B cell (primary cell): Measurements from ENCODE around the gene SAT1. TPM values are rescaled to one million over a fixed set of nuclear protein-coding genes. Genes with fewer than 3 reads are reported as not detected.
A peak's percentile ranks its signal among the peaks of the same experiment; 100 is the strongest.

ENCODE experiments used
- ATAC-seq: fragments of 200-7000 bp; cut with Tn5 transposase; one replicate; pipeline ENCODE4 v1.10.0; 2021; ENCODE audit warnings: low read depth, mild to moderate bottlenecking, moderate number of reproducible peaks, moderate library complexity
- CTCF ChIA-PET: fragments of 350-600 bp; sonication (Branson Sonifier 250); formaldehyde crosslinking; loops from one replicate; lab custom pipeline; 2021; ENCODE audit warnings: antibody characterized with exemption, inconsistent platforms; lab: Charles Lee
- POLR2A ChIA-PET: fragments of 350-600 bp; sonication (Branson Sonifier 250); formaldehyde crosslinking; loops from one replicate; lab custom pipeline; 2021; ENCODE audit warnings: antibody characterized with exemption; lab: Charles Lee
- DNase-seq: peaks from one replicate; pipeline ENCODE4 v3.0.0; 2013
- H2AFZ ChIP-seq: 2 replicates; pipeline ENCODE4 v1.6.1; 2012; ENCODE audit warnings: mild to moderate bottlenecking, low read depth, low read length; ENCODE audit not compliant: insufficient read depth, poor library complexity, severe bottlenecking
- H3K27ac ChIP-seq, 2 donors: 1 replicate in 1 of 2; 2 replicates in 1 of 2; pipeline ENCODE4 v1.5.1; 2012 to 2013; ENCODE audit warnings: low read length in 2 of 2, mild to moderate bottlenecking in 2 of 2, moderate library complexity in 1 of 2
- H3K27me3 ChIP-seq, 4 experiments: fragments of 200-600 bp in 1 of 4; sonication (generic) in 1 of 4; replicated peaks in 1 of 4; 1 replicate in 2 of 4; 2 replicates in 2 of 4; pipeline versions ENCODE4 v1.6.1 to v1.7.0; 2013 to 2016; ENCODE audit warnings: low read length in 3 of 4, mild to moderate bottlenecking in 2 of 4, mixed read lengths in 1 of 4, moderate library complexity in 1 of 4; ENCODE audit not compliant: insufficient read depth in 4 of 4, control insufficient read depth in 3 of 4; ENCODE audit errors: control extremely low read depth in 1 of 4
- H3K36me3 ChIP-seq, 2 experiments: replicated peaks in 1 of 2; 1 replicate in 1 of 2; 2 replicates in 1 of 2; pipeline versions ENCODE4 v1.6.1 to v1.7.1; 2013; ENCODE audit warnings: low read length in 1 of 2; ENCODE audit not compliant: insufficient read depth in 2 of 2, control insufficient read depth in 1 of 2; ENCODE audit errors: control extremely low read depth in 1 of 2, extremely low read depth in 1 of 2
- H3K4me1 ChIP-seq, 2 donors: fragments of 200-600 bp in 1 of 2; sonication (generic) in 1 of 2; 1 replicate in 1 of 2; 2 replicates in 1 of 2; pipeline versions ENCODE4 v1.5.1 to v1.6.1; 2013 to 2017; ENCODE audit warnings: low read length in 2 of 2; ENCODE audit not compliant: control insufficient read depth in 2 of 2, insufficient read depth in 2 of 2
- H3K4me2 ChIP-seq: replicated peaks from 2 replicates; pipeline ENCODE3; 2012; ENCODE audit warnings: mild to moderate bottlenecking, low read depth, low read length; ENCODE audit not compliant: poor library complexity, severe bottlenecking
- H3K4me3 ChIP-seq, 5 experiments: fragments of 200-600 bp in 1 of 5; sonication (generic) in 1 of 5; 1 replicate in 3 of 5; 2 replicates in 2 of 5; pipeline versions ENCODE4 v1.5.1 to v1.7.0; 2011 to 2016; ENCODE audit warnings: low read length in 4 of 5, mild to moderate bottlenecking in 4 of 5, low read depth in 2 of 5, control low read depth in 1 of 5, moderate library complexity in 1 of 5; ENCODE audit not compliant: insufficient read depth in 1 of 5; ENCODE audit errors: control extremely low read depth in 1 of 5, extremely low read depth in 1 of 5
- H3K79me2 ChIP-seq: fragments of 200-600 bp; sonication (generic); one replicate; pipeline ENCODE4 v1.6.0; 2016; ENCODE audit warnings: low read length; ENCODE audit not compliant: control insufficient read depth, insufficient read depth
- H3K9ac ChIP-seq: fragments of 200-600 bp; sonication (generic); 2 replicates; pipeline ENCODE4 v1.6.1; 2017; ENCODE audit warnings: mild to moderate bottlenecking, low read length, moderate library complexity
- H3K9me3 ChIP-seq, 3 donors: one replicate each; pipeline versions ENCODE4 v1.6.1 to v1.7.1; 2013; ENCODE audit warnings: low read length in 2 of 3; ENCODE audit not compliant: control insufficient read depth in 2 of 3, insufficient read depth in 1 of 3; ENCODE audit errors: control extremely low read depth in 1 of 3
- H4K20me1 ChIP-seq: 2 replicates; pipeline ENCODE4 v1.6.0; 2012; ENCODE audit warnings: mild to moderate bottlenecking, low read length; ENCODE audit not compliant: insufficient read depth, control insufficient read depth, poor library complexity, severe bottlenecking
- H3K27ac Mint-ChIP-seq: one replicate; pipeline ENCODE4 v1.8.0; 2021; ENCODE audit warnings: mixed read lengths
- H3K27me3 Mint-ChIP-seq: one replicate; pipeline ENCODE4 v1.8.0; 2021; ENCODE audit warnings: mixed read lengths
- H3K4me1 Mint-ChIP-seq: one replicate; pipeline ENCODE4 v1.8.0; 2021; ENCODE audit warnings: mixed read lengths
- H3K4me3 Mint-ChIP-seq: one replicate; pipeline ENCODE4 v1.8.0; 2021; ENCODE audit warnings: mixed read lengths
- H3K9me3 Mint-ChIP-seq: one replicate; pipeline ENCODE4 v1.8.0; 2022; ENCODE audit warnings: mixed read lengths; ENCODE audit not compliant: insufficient read depth
- CTCF ChIP-seq: fragments of 200-600 bp; IDR thresholded peaks from one replicate; pipeline ENCODE4 v1.8.0; 2022; ENCODE audit warnings: antibody characterized with exemption, mild to moderate bottlenecking
- EZH2 ChIP-seq: IDR thresholded peaks from 2 replicates; pipeline ENCODE4 v1.6.1; 2012; ENCODE audit warnings: borderline replicate concordance, low read depth, mild to moderate bottlenecking, moderate library complexity, low read length; ENCODE audit not compliant: insufficient read depth, poor library complexity, severe bottlenecking
- WGBS: methylation state at CpG from one replicate; pipeline ENCODE4 v1.1.5; 2013; ENCODE audit warnings: missing lambda C conversion rate; ENCODE audit not compliant: insufficient coverage; 5-methylcytosine and 5-hydroxymethylcytosine counted together
- intact Hi-C: fragments of 100-400 bp; cut with micrococcal nuclease; formaldehyde crosslinking; loops from one replicate; pipeline ENCODE4 v1.10.0; 2022
- polyA plus RNA-seq: library from polyadenylated mRNA; depleted of rRNA; stranded (reverse); fragments of >200 nt; gene quantifications from 2 replicates; pipeline ENCODE4 v1.2.3, GENCODE V29; 2012
- total RNA-seq, 2 donors: library from RNA; stranded (reverse); fragments of 120-200 nt in 1 of 2; gene quantifications; 1 replicate in 1 of 2; 2 replicates in 1 of 2; pipeline versions ENCODE4 v1.2.3 to v1.2.4, GENCODE V29; 2013 to 2022

SAT1 gene
- total and polyA plus RNA-seq, 2 donors (not counting 1 experiment from before 2014, with no cell fraction given) = 172 to 479 TPM

DNA sequence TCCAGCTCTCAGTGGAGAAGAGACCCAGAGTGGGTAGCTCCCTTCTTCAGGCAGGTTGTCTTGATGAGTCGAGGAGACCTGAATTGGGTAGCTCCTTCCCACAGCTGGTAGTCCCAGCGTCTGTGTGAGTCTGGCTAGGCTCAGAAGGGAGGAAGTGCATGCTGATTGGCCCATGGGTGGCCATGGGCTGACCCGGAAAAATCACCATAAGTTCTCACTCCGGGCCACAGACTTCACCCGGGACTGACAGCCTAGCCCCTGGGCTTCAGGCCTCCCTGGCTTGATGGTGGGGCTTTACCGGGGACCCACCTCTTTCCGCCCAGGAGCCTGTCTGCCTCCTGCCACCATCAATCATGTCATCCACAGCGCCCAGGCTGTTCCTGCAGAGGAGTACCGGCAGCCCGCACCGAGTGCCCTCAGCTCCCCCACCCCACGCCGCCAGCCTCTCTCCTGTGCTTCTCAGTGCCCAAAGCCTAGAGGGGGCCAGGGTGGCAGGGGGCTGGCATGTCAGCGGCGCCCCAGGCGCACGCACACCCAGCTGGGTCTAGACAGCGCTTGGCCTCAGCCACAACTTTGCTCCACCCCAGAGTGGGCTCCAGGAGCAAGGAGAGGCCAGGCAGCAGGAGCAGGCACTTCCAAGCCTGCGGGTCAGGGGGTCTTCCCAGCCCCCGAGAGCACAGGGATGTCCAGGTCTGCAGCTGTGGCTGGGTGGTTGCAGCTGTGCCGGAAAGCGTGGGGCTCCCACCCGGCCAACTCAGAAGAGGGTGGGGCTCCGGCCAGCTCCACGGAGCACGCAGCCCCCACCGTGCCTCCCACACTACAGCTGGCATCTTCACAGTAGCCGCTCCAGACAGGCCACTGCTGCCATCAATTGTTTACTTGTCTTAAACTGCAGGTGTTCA, 16.1 kb upstream of the SAT1 start:
- 68% methylated on average over 11 of the region's 28 CpGs for WGBS
- Mint-ChIP-seq H3K9me3 (no peaks in the 10 kb centered on the region), H3K27ac (peak overlapping the region; percentile 70), H3K27me3 (no peaks in the 10 kb centered on the region), H3K4me3 (peak overlapping the region; percentile 66), H3K4me1 (peaks cover 3% of the 10 kb centered on the region)
- Histone ChIP-seq H3K4me1 (no peaks in the 10 kb centered on the region), H3K79me2 (no peaks in the 10 kb centered on the region), H3K27me3 (no peaks in the 10 kb centered on the region), H3K9ac (no peak overlapping the region), H4K20me1 (no peaks in the 10 kb centered on the region), H3K4me3 (peak overlapping the region in 4 of 5 experiments; percentile 9 to 32 (median 22)), H3K4me2 (peak overlapping the region; percentile 49), H3K9me3 (no peaks in the 10 kb centered on the region), H3K27ac (peak overlapping the region in 1 of 2 donors; percentile 18), H3K36me3 (no peaks in the 10 kb centered on the region), H2AFZ (peak overlapping the region; percentile 42)
- POLR2A ChIA-PET = no interaction called here
- DNase-seq (peak; percentile 20), ATAC-seq (peak; percentile 68)
- no peak for TF ChIP-seq CTCF
- TF ChIP-seq EZH2 = no peak
- CTCF ChIA-PET = interaction anchor here (0.5 to 2.3 kb wide), 2 partner anchors 135 to 1788 kb away, joined by 3 to 10 read pairs; no protein-coding TSS in a partner anchor
- intact Hi-C loops = no loop called here

DNA sequence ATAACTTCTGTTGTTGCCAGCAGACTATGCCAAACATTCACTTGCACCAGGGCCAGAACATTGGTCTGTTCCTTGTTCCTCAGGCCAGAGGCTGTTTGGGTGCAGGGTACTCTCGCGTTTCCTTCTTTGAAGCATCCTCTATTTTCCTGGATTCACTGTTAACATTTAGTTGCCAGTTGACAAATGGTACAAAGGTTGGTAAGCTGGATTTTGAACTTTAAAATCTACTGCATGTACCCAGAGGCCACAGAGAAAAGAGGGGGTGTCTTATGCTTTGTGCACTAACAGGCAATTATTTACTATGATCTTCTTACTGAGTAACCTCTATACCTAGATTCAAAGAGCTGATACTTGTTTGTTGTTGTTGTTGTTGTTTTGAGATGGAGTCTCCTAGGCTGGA, 12.8 kb upstream of the SAT1 start:
- ATAC-seq = no peak

More for the DNA sequence above, 12.8 kb upstream of the SAT1 start:
- Histone ChIP-seq H3K4me3 (no peak overlapping the region), H3K27me3 (no peaks in the 10 kb centered on the region), H3K4me1 (peaks cover 16 to 20% of the 10 kb centered on the region in 2 donors), H2AFZ (no peak overlapping the region), H3K36me3 (no peaks in the 10 kb centered on the region), H3K4me2 (no peak overlapping the region), H3K27ac (no peak overlapping the region), H3K9me3 (no peaks in the 10 kb centered on the region), H3K79me2 (no peaks in the 10 kb centered on the region), H3K9ac (no peak overlapping the region), H4K20me1 (no peaks in the 10 kb centered on the region)
- intact Hi-C loops = no loop called here
- CTCF ChIA-PET = interaction anchor here (0.6 to 1.1 kb wide), 3 partner anchors 13 to 277 kb away, joined by 3 to 4 read pairs (median 4); no protein-coding TSS in a partner anchor
- no peak for TF ChIP-seq CTCF
- no CpG with 5 or more reads among the region's 2 CpGs for WGBS
- peaks cover 15% of the 10 kb centered on the region for H3K4me1 Mint-ChIP-seq
- H3K27ac Mint-ChIP-seq = no peak overlapping the region
- H3K27me3 Mint-ChIP-seq = no peaks in the 10 kb centered on the region
- POLR2A ChIA-PET = interaction anchor here (1.3 kb wide), 1 partner anchor 13 kb away, joined by 4 read pairs; the partner anchor contains the start of gene SAT1
- DNase-seq = no peak
- H3K4me3 Mint-ChIP-seq = no peak overlapping the region
- no peaks in the 10 kb centered on the region for H3K9me3 Mint-ChIP-seq
